HEK293 (cell line): ENCODE measurements around the gene ESX1.

Experiments
- CTCF ChIA-PET: fragments of 350-600 bp; formaldehyde crosslinking; extraction: SDS; loops from one replicate; lab custom pipeline; 2021; ENCODE audit warnings: antibody characterized with exemption; lab: Yijun Ruan, JAX
- POLR2A ChIA-PET: fragments of 300-600 bp; formaldehyde crosslinking; extraction: SDS; loops from one replicate; lab custom pipeline; 2020; ENCODE audit warnings: antibody characterized with exemption, inconsistent platforms; lab: Yijun Ruan, JAX
- H3K27ac ChIP-seq: fragments of 200-500 bp; sonication (Bioruptor generic); 2 replicates; pipeline ENCODE4 v1.5.1; 2014; ENCODE audit warnings: low read depth, low read length, control low read depth, inconsistent platforms; ENCODE audit errors: extremely low read depth
- H3K36me3 ChIP-seq, 2 experiments: fragments of 200-500 bp in 1 of 2; sonication (Bioruptor generic) in 1 of 2; 1 replicate in 1 of 2; 2 replicates in 1 of 2; pipeline ENCODE4 v1.5.1; 2014 to 2017; ENCODE audit warnings: inconsistent platforms in 2 of 2, low read length in 2 of 2; ENCODE audit not compliant: control insufficient read depth in 2 of 2, insufficient read depth in 1 of 2
- H3K4me1 ChIP-seq: fragments of 200-500 bp; sonication (Bioruptor generic); 2 replicates; pipeline ENCODE4 v1.5.1; 2014; ENCODE audit warnings: mild to moderate bottlenecking, low read length, inconsistent platforms; ENCODE audit not compliant: control insufficient read depth, insufficient read depth
- H3K4me3 ChIP-seq: 2 replicates; pipeline ENCODE4 v1.5.1; 2011; ENCODE audit warnings: low read depth, mild to moderate bottlenecking, control low read depth, low read length, moderate library complexity
- H3K9me3 ChIP-seq: fragments of 200-500 bp; sonication (Bioruptor generic); 2 replicates; pipeline ENCODE4 v1.5.1; 2014; ENCODE audit warnings: low read depth, low read length, inconsistent platforms; ENCODE audit not compliant: control insufficient read depth, insufficient read depth
- CTCF ChIP-seq: fragments of 450-650 bp; formaldehyde crosslinking; IDR thresholded peaks from 2 replicates; pipeline ENCODE4 v1.5.1; 2016; ENCODE audit warnings: missing biosample characterization, missing genetic modification characterization
- ELK4 ChIP-seq: IDR thresholded peaks from 2 replicates; pipeline ENCODE4 v1.6.1; 2011; ENCODE audit warnings: mild to moderate bottlenecking, low read depth, low read length, borderline replicate concordance
- GFI1B ChIP-seq: fragments of 450-650 bp; formaldehyde crosslinking; IDR thresholded peaks from 2 replicates; pipeline ENCODE4 v1.5.1; 2016; ENCODE audit warnings: missing biosample characterization, missing genetic modification characterization
- GLI2 ChIP-seq: fragments of 450-650 bp; formaldehyde crosslinking; IDR thresholded peaks from 2 replicates; pipeline ENCODE4; 2017; ENCODE audit warnings: missing biosample characterization, missing genetic modification characterization, low read depth, borderline replicate concordance
- HIC1 ChIP-seq: fragments of 450-650 bp; formaldehyde crosslinking; IDR thresholded peaks from 2 replicates; pipeline ENCODE4 v1.5.1; 2016; ENCODE audit warnings: missing biosample characterization, missing genetic modification characterization
- PRDM2 ChIP-seq: fragments of 450-650 bp; formaldehyde crosslinking; IDR thresholded peaks from 2 replicates; pipeline ENCODE4 v1.5.1; 2016; ENCODE audit warnings: missing biosample characterization, missing genetic modification characterization, borderline replicate concordance
- YY1 ChIP-seq: fragments of 450-650 bp; formaldehyde crosslinking; IDR thresholded peaks from 2 replicates; pipeline ENCODE4 v1.5.1; 2018; ENCODE audit warnings: missing biosample characterization, missing genetic modification characterization
- ZFP69B ChIP-seq: fragments of 450-650 bp; formaldehyde crosslinking; IDR thresholded peaks from 2 replicates; pipeline ENCODE4 v1.5.1; 2016; ENCODE audit warnings: missing biosample characterization, missing genetic modification characterization
- ZNF223 ChIP-seq: fragments of 450-650 bp; formaldehyde crosslinking; IDR thresholded peaks from 2 replicates; pipeline ENCODE4 v1.5.1; 2016; ENCODE audit warnings: missing biosample characterization, missing genetic modification characterization
- ZNF510 ChIP-seq: fragments of 450-650 bp; formaldehyde crosslinking; IDR thresholded peaks from 2 replicates; pipeline ENCODE4 v1.5.1; 2018; ENCODE audit warnings: mild to moderate bottlenecking, missing genetic modification characterization, missing biosample characterization; ENCODE audit not compliant: insufficient replicate concordance
- ZNF513 ChIP-seq: fragments of 450-650 bp; IDR thresholded peaks from 2 replicates; pipeline ENCODE4 v1.5.1; 2018; ENCODE audit warnings: missing biosample characterization, missing genetic modification characterization
- ZNF571 ChIP-seq: fragments of 450-650 bp; formaldehyde crosslinking; IDR thresholded peaks from 2 replicates; pipeline ENCODE4 v1.5.0; 2017; ENCODE audit warnings: missing biosample characterization, missing genetic modification characterization
- ZNF654 ChIP-seq: fragments of 450-650 bp; formaldehyde crosslinking; IDR thresholded peaks from 2 replicates; pipeline ENCODE4 v1.5.1; 2016; ENCODE audit warnings: low read depth, missing biosample characterization, missing genetic modification characterization
- ZNF701 ChIP-seq: fragments of 450-650 bp; formaldehyde crosslinking; IDR thresholded peaks from 2 replicates; pipeline ENCODE4 v1.5.1; 2016; ENCODE audit warnings: missing biosample characterization, missing genetic modification characterization
- ZNF791 ChIP-seq: fragments of 450-650 bp; formaldehyde crosslinking; IDR thresholded peaks from 2 replicates; pipeline ENCODE4 v1.5.1; 2016; ENCODE audit warnings: missing biosample characterization, missing genetic modification characterization
- ZSCAN23 ChIP-seq: fragments of 450-650 bp; formaldehyde crosslinking; IDR thresholded peaks from 2 replicates; pipeline ENCODE4 v1.5.1; 2016; ENCODE audit warnings: missing biosample characterization, missing genetic modification characterization

Gene ESX1

GRCh38 chrX:104280609-104281008 is 25.9 kb upstream of the ESX1 start:
- Histone ChIP-seq H3K4me3 (no peak overlapping the region), H3K9me3 (no peaks in the 10 kb centered on the region), H3K36me3 (no peaks in the 10 kb centered on the region), H3K27ac (no peak overlapping the region), H3K4me1 (no peaks in the 10 kb centered on the region)
- TF ChIP-seq ZNF701 (tag by site-specific recombination), result no peak
- no peak for TF ChIP-seq PRDM2 (tag by site-specific recombination)
- no peak for TF ChIP-seq GLI2 (tag by site-specific recombination)
- TF ChIP-seq ZNF791, result no peak
- TF ChIP-seq ZNF510 (tag by site-specific recombination), result no peak
- no peak for TF ChIP-seq ZFP69B (tag by site-specific recombination)
- no peak for TF ChIP-seq YY1 (tag by site-specific recombination)
- no peak for TF ChIP-seq ZNF223 (tag by site-specific recombination)
- TF ChIP-seq GFI1B, result no peak
- no peak for TF ChIP-seq HIC1 (tag by site-specific recombination)
- no peak for TF ChIP-seq ZNF571
- POLR2A ChIA-PET, result no interaction called here
- CTCF ChIA-PET, result interaction anchor here (3.4 kb wide), 1 partner anchor 11 kb away, joined by 8 read pairs; no protein-coding TSS in a partner anchor

- ChIA-PET CTCF (interaction anchor here (0.6 to 7.8 kb wide), 10 partner anchors 8 to 277 kb away, joined by 3 to 113 read pairs (median 6); no protein-coding TSS in a partner anchor), POLR2A (no interaction called here)
- no peaks in the 10 kb centered on the region for H3K36me3 ChIP-seq
- no peaks in the 10 kb centered on the region for H3K9me3 ChIP-seq
- H3K27ac ChIP-seq, result no peak overlapping the region
- no peaks in the 10 kb centered on the region for H3K4me1 ChIP-seq
- no peak overlapping the region for H3K4me3 ChIP-seq
- 0 out of 2 replicates have a peak, but pooled peaks have one; percentile 41 for TF ChIP-seq ZNF513
- TF ChIP-seq ZSCAN23, result no peak
- peak; percentile 64; the same call in 1 of the 2 replicates for TF ChIP-seq CTCF (tag by site-specific recombination)
- TF ChIP-seq ZNF654, result peak; percentile 87
- no peak for TF ChIP-seq ELK4
These were observed 16.3 kb upstream of the ESX1 start for GRCh38 chrX:104270916-104271512.
